Vagina (tissue), 2 donors: Measurements from ENCODE around the gene SLITRK2. TPM values are rescaled to one million over a fixed set of nuclear protein-coding genes. Genes with fewer than 3 reads are reported as not detected.

Experiments used
- DNase-seq, 2 donors: peaks; one replicate each; pipeline ENCODE4 v3.0.0-alpha.2; 2017; ENCODE audit errors: extremely low spot score in 2 of 2
- H3K27ac ChIP-seq: fragments of 200-600 bp; sonication (generic); one replicate; pipeline ENCODE4 v1.5.1; 2019
- H3K27me3 ChIP-seq: fragments of 200-600 bp; sonication (generic); one replicate; pipeline ENCODE4 v1.5.1; 2019
- H3K36me3 ChIP-seq, 2 donors: fragments of 200-600 bp; sonication (generic); one replicate each; pipeline ENCODE4 v1.5.1; 2017 to 2019
- H3K4me1 ChIP-seq: fragments of 200-600 bp; sonication (generic); one replicate; pipeline ENCODE4 v1.5.1; 2019
- H3K4me3 ChIP-seq, 2 donors: fragments of 200-600 bp; sonication (generic); 1 replicate in 1 of 2; 2 replicates in 1 of 2; pipeline ENCODE4 v1.5.1; 2016 to 2019
- H3K9me3 ChIP-seq: fragments of 200-600 bp; sonication (generic); one replicate; pipeline ENCODE4 v1.5.1; 2019
- CTCF ChIP-seq, 3 experiments: fragments of 450-650 bp in 2 of 3; fragments of 200-600 bp in 1 of 3; sonication (generic) in 1 of 3; IDR thresholded peaks; one replicate each; pipeline ENCODE4 v1.5.1; 2017 to 2019; ENCODE audit warnings: antibody characterized with exemption in 3 of 3, mild to moderate bottlenecking in 2 of 3, moderate library complexity in 2 of 3
- POLR2A ChIP-seq, 2 donors: fragments of 450-650 bp; IDR thresholded peaks; one replicate each; pipeline ENCODE4 v1.6.1; 2017; ENCODE audit warnings: antibody characterized with exemption in 2 of 2, mild to moderate bottlenecking in 2 of 2, moderate library complexity in 2 of 2
- POLR2AphosphoS5 ChIP-seq, 2 donors: sonication (generic); formaldehyde crosslinking; IDR thresholded peaks; one replicate each; pipeline ENCODE4 v1.9.0; 2017; ENCODE audit warnings: antibody characterized with exemption in 2 of 2, mild to moderate bottlenecking in 2 of 2, low read depth in 1 of 2; ENCODE audit not compliant: insufficient read depth in 1 of 2
- intact Hi-C: fragments of 100-400 bp; cut with DNase I; formaldehyde crosslinking; loops from one replicate; pipeline ENCODE4 v1.15.1; 2023
- small RNA-seq: library from RNA; depleted of rRNA; stranded (forward); fragments of <200 nt; gene quantifications from one replicate; pipeline ENCODE3, GENCODE V24; 2016
- total RNA-seq: library from RNA; depleted of rRNA; stranded (reverse); fragments of >200 nt; gene quantifications from one replicate; pipeline ENCODE4 v1.2.3, GENCODE V29; 2016

Gene SLITRK2
- total RNA-seq, 1 donor from 2014 or later: 0.49 TPM

- H3K27ac ChIP-seq: no peak overlapping the region
- no peaks in the 10 kb centered on the region for H3K27me3 ChIP-seq
- intact Hi-C loops: no loop called here
- DNase-seq: no peak
- no peak overlapping the region for H3K4me3 ChIP-seq
- TF ChIP-seq POLR2A (IDR thresholded peaks at IDR 0.05) (no peak), CTCF (IDR thresholded peaks at IDR 0.05) (no peak), POLR2AphosphoS5 (IDR thresholded peaks at IDR 0.05; ENCODE audit: insufficient read depth in 1 of 2, low read depth in 1 of 2) (no peak)
- H3K36me3 ChIP-seq: no peaks in the 10 kb centered on the region
- no peaks in the 10 kb centered on the region for H3K9me3 ChIP-seq
- no peaks in the 10 kb centered on the region for H3K4me1 ChIP-seq
Measured at GRCh38 chrX:145853181-145853580, 35.6 kb downstream of the SLITRK2 start.

GRCh38 chrX:145856181-145856580, 38.6 kb downstream of the SLITRK2 start:
- intact Hi-C loops: no loop called here
- Histone ChIP-seq H3K27me3 (no peaks in the 10 kb centered on the region), H3K4me3 (no peak overlapping the region), H3K4me1 (no peaks in the 10 kb centered on the region), H3K9me3 (no peaks in the 10 kb centered on the region), H3K27ac (no peak overlapping the region), H3K36me3 (no peaks in the 10 kb centered on the region)
- DNase-seq: no peak
- TF ChIP-seq POLR2A (IDR thresholded peaks at IDR 0.05) (no peak), POLR2AphosphoS5 (IDR thresholded peaks at IDR 0.05; ENCODE audit: insufficient read depth in 1 of 2, low read depth in 1 of 2) (no peak), CTCF (IDR thresholded peaks at IDR 0.05) (no peak)

- no peak for TF ChIP-seq CTCF (IDR thresholded peaks at IDR 0.05)
- TF ChIP-seq POLR2A (IDR thresholded peaks at IDR 0.05): no peak
- intact Hi-C loops: no loop called here
- no peaks in the 10 kb centered on the region for H3K9me3 ChIP-seq
- no peaks in the 10 kb centered on the region for H3K27me3 ChIP-seq
- no peaks in the 10 kb centered on the region for H3K4me1 ChIP-seq
- DNase-seq: no peak
- H3K4me3 ChIP-seq: no peak overlapping the region
- no peak overlapping the region for H3K27ac ChIP-seq
- H3K36me3 ChIP-seq: no peaks in the 10 kb centered on the region
Measured at GRCh38 chrX:145861818-145862217, 44.2 kb downstream of the SLITRK2 start.

- no peak overlapping the region for H3K4me3 ChIP-seq
- H3K36me3 ChIP-seq: no peaks in the 10 kb centered on the region
- no peak for DNase-seq
- no peak overlapping the region for H3K27ac ChIP-seq
- TF ChIP-seq CTCF (IDR thresholded peaks at IDR 0.05) (no peak), POLR2AphosphoS5 (IDR thresholded peaks at IDR 0.05; ENCODE audit: insufficient read depth in 1 of 2, low read depth in 1 of 2) (no peak), POLR2A (IDR thresholded peaks at IDR 0.05) (no peak)
- no peaks in the 10 kb centered on the region for H3K9me3 ChIP-seq
- no peaks in the 10 kb centered on the region for H3K4me1 ChIP-seq
- no peaks in the 10 kb centered on the region for H3K27me3 ChIP-seq
- intact Hi-C loops: no loop called here
Measured at GRCh38 chrX:145865082-145865481, 47.5 kb downstream of the SLITRK2 start.

Small RNA genes within 50 kb of the gene (small RNA-seq; reads per million reads assigned to genes)
- not detected for gene AL109653.1
